HS-5 (cell line): ENCODE data around the gene RNASE9.
"Not testable (repeated sequence)": the region's sequence is repeated elsewhere in the genome, so short reads cannot be mapped to it uniquely, and the experiment has no call there.

Source experiments
- DNase-seq: peaks from one replicate; pipeline ENCODE4 v3.0.0-alpha.2; 2012; ENCODE audit warnings: low read depth

RNASE9 gene

GRCh38 chr14:20560961-20561360 is at the start of gene RNASE9:
Gene RNASE9, minus strand, starts transcription at chr14:20561047.
- DNase-seq = no peak

- no peak for DNase-seq
Observed at GRCh38 chr14:20610002-20610765, 49.3 kb upstream of the RNASE9 start.

DNA sequence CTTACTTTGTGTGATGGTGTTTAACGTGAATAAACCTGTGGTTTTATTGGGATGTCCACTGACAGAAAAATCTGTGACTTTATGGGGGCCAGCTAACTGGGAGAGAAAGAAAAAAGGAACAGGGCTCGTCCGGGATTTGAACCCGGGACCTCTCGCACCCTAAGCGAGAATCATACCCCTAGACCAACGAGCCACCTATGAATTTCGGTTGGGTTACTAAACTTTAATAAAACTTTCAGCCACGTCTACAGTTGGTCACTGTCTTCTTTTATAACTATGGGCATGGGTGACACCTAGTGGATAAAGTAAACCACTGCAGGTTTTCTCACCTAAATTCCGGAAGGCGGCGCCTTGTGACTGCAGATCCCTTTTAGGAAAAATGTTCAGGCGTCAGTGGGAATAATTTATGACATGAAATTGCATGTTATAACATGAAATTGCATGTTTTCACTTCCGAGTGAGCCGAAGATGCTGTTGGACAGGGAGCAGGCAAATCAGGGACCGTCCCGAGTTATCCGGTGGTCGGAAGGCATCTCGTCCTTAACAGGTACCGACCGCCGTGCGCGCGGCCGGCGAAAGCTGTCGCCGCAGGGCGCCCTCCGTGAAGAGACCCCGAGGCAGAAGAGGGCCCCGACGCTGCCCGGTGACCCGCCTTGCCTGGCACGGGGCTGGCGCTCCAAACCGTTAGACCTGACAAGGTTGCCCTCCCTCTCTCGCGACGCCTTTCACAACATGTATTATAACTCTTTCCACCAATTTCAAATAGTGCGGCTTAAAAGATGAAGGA is 48.6 kb upstream of the RNASE9 start:
- peak; percentile 92 for DNase-seq

DNA sequence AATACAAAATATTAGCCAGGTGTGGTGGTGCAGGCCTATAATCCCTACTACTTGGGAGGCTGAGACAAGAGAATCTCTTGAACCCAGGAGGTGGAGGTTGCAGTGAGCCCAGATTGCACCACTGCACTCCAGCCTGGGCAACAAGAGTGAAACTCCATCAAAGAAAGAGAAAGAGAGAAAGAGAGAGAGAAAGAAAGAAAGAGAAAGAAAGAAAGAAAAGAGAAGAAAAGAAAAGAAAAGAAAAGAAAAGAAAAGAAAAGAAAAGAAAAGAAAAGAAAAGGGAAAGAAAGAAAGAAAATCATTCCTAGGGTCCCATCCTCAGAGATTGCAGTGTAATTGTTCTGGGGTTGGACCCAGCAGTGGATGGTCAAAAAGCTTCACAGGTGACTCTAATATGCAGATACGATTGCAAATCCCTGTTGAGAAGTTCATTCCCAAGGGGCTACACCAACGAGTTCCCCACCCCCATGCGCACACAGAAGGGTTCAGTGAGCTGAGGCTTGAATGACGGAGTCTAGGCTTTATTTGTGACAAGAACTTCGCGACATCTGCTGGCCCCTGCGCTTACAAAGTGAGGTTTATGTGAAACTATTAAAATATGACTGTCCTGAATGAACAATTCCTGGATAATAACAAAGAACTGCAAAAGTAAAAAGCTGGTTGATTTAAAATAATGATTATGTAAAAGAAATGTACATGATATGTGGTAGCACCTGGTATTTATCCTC is 47.7 kb upstream of the RNASE9 start:
- no peak for DNase-seq

DNA sequence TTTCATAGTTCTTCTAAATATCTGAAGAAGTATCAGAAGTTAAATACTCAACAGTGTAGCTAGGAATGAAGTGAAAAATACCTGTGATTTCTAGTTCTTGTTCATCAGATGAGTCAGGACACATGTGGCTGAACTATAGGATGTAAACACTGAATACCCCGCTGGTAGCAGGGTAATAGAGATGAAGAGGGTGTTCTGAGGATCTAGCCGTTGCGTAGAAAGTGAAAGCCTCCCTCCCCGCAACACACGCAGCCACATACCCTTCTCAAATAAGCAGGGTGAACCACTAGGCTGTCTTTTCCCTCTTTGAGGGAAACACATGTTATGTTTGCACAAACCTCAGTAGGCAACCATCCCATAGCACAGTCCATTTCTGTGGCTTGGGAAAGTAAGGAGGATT is 46.8 kb upstream of the RNASE9 start:
- DNase-seq = no peak

DNA sequence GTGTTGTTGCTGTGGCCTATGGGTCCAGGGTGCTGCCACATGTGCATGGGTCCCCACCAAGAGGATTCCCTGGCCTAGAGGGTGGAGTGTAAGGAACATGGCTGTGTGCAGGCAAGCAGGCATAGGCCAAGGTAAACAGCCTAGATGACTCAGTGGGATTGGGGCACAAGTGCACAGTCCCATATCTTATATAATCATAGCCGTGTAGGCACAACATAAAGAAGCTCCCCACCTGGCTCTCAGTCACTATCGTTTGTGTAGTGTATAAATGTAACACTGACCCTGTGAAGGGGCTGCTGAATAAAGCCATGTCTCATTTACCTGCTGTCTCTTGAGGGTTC is 46.0 kb upstream of the RNASE9 start:
- DNase-seq = no peak

GRCh38 chr14:20606190-20606901 is 45.5 kb upstream of the RNASE9 start:
- DNase-seq = no peak

DNA sequence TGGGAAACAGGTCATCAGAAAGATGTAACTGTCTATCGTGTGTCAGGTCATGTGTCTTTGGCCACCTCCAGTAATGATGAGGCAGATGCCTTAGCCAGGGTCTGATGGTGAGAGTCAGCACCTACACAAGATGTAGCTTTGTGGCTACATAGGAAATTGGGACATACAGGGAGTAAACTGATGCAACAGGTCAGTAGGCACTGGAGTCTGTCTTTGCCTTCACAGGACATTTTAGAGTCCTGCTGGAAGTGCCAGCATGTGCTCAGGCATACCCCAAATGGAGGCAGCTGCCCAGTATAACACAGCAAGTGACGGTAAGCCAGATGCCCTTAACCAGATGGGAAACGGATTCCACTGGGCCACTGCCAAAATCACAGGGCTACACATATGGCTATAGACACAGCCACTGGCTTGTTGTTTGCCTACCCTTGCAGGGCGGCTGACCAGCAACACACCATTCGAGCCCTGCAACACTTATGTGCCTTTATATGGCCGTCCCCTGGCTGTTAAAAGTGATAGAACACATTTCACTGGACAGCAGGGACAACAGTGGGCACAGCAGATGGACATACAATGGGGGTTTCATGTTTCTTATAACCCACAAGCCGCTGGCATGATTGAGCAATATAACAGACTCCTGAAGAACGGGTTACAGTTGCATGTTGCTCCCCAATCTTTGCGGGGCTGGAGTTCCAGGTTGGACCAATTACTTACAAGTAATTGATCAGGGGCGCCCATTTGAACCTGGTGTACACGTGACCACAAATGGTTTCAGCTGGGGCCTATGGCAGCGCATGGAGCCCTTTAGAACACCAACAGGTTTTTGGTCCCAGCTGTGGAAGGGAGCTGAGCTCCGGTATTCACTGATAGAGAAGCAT is 43.2 kb upstream of the RNASE9 start:
- no peak for DNase-seq

DNA sequence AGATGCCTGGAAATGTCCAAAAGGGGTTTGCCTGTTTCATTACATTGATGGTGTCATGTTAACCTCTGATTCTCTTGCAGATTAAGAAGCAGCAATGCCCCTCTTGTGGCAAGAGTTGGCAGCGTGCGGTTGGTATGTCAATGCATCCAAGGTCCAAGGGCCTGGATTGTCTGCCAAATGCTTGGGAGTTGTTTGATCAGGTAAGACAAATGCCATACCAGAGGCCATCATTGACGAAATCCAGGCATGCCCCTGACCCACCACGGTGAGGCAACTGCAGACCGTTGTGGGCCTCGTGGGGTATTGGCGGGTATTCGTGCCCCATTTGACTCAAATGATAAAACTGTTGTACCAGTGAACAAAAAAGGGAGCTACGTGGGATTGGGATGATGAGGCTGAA is 41.7 kb upstream of the RNASE9 start:
- DNase-seq = no peak

DNA sequence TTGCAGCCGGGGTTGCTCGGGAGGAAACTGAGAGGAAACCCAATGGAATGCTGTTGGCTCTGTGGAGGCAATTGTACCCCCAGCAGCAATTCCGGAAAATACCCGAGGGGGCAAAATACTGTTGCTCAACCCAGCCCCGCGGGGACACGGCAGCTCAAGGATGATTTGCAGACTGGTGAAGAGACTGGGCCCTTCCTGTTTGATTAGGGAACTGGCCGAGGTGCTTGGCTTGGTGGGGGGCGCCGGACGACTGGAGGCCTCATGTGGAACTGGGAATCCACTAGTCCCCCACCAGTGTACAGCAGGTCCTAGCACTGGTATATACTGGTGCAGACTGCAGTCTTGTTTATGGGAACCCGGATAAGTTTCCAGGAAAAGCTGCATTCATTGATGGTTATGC is 40.7 kb upstream of the RNASE9 start:
- no peak for DNase-seq

- no peak for DNase-seq
Observed at GRCh38 chr14:20597108-20597507, 36.3 kb upstream of the RNASE9 start.

DNA sequence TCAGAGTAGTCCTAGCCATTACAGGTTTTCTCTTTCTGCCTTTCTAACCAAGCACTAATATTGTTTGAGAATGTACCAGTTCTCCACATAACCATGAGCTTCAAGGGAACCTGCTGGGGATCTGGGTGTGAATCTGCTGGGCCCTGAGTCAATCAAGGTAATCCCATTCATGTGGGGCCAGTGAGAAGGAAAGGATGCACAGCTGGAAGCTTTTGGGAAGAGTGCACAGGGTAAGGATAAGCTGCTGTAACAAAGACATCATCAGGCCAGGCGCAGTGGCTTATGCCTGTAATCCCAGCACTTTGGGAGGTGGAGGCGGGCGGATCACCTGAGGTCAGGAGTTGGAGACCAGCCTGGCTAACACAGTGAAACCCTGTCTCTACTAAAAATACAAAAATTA is 34.9 kb upstream of the RNASE9 start:
- not testable (repeated sequence) for DNase-seq

DNA sequence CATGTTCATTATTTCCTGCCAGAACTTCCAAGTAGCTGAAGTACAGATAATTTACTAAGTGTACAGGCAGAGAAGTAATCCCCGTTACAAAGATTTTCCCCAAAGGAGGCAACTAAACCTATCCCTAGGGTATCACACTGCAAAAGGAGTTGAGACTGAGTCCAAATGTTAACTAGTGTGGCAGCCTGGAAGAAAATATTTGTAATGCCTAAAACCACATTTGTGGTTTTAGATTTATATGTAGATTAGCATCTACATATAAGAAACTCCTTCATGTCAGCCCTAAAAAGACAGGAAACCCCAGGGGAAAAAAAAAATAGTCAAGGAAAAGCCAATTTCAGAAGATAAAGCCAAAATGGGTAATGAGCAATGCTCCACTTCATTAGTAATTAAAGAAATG is 31.7 kb upstream of the RNASE9 start:
- DNase-seq = no peak

GRCh38 chr14:20591235-20591634 is 30.4 kb upstream of the RNASE9 start, which contains the start of gene RNASE12:
Gene RNASE12, minus strand, starts transcription at chr14:20591376. Its CDS starts 653 bp downstream, at chr14:20590723.
- no peak for DNase-seq

DNA sequence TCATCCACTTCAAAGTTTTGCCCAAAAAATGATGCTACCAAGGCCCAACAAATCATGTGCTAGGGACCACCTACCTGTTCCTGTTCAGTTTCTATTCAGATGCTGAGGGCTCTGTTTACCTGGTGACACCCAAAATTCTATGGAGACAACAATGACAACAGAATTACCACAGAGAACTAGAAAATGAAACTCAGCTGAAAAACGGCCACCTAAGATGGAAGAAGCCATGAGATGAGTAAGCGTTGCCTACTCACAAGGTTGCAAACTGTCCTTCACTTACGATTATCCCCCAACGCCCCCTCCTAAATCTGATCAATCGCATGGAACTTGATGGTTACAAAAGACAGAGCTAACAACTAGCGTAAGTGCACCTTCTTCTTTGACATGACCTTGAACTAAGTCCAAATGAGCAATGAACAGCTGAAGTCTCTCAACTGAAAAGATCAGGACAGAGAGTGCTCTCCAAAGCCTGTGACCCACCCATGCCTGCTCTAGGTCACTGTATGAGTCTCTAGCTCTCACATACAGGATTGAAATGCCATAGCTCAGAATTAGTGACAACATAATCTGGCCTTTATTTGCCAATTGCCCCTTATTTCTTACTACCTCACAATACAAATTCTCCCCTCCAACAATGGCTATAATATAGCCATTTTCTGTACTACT is 26.8 kb upstream of the RNASE9 start, which contains the start of gene RNASE11:
Gene RNASE11, minus strand, starts transcription at position 513 of the 666 bp plus-strand sequence.
- DNase-seq = no peak

DNA sequence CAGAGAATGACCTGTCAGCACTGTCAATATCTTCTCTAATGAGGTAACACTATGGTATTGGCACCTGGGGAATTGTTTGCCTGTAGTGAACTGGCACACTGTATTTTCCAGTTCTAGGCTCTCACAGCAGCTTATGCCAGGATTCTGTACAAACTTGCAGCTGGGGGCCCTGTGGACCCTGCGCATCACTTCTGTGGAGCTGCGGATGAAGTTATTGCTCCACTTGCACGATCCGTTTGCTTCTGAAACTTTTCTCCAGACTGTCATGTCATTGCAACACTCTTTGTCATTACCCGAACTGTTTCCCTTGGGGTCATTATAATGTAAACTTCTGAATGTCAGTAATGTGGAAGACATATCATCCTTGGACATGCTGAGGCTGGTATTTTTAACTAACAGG is 23.1 kb upstream of the RNASE9 start:
- DNase-seq = no peak

DNA sequence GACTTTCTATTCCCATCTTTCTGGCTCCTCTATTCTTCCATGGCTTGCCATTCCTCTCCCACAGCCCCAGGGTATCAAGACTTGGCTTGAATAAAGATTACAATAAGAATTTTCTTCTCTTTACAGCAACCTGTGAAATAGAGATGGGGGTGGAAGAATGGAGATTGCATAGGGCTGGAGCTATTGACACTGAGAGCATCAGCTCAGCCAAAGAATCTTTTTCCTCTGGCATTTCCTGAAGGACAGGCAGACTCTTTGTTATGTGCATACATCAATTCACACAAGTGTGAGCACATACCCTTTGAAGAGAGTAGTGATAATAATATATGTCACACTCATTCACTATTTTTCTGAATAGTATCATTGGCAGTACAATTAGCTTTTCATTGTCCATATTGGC is 22.3 kb upstream of the RNASE9 start:
- no peak for DNase-seq

DNA sequence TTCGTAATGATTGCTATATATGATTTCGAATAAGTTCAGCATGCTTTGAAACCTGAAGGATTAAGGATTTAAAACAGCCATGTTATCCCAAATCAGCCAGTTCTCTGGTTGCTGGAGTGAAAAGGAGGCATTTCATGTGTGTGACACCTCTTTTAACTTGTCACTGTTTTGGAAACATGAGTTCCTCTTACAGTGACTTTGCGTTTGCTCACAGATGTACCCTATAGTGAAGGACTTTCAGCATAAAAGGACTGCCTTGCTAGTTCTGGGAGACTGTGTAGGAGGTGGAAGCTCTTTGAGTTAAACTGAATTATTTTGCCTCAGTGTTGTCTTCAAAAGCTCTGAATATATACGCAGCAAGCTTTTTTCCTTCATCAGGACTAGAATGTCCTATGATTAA is 19.4 kb upstream of the RNASE9 start:
- no peak for DNase-seq

- no peak for DNase-seq
Observed at GRCh38 chr14:20578784-20579502, 18.1 kb upstream of the RNASE9 start.

GRCh38 chr14:20578325-20578724 is 17.5 kb upstream of the RNASE9 start:
- no peak for DNase-seq
